Dermis blood vessel endothelial cell (primary cell): ENCODE measurements around the gene EPM2A. TPM values are rescaled to one million over a fixed set of nuclear protein-coding genes. Genes with fewer than 3 reads are reported as not detected.
"Not testable (repeated sequence)": the region's sequence is repeated elsewhere in the genome, so short reads cannot be mapped to it uniquely, and the experiment has no call there.

Experiments used
- DNase-seq: peaks from one replicate; pipeline ENCODE4 v3.0.0; 2010
- total RNA-seq: library from RNA; depleted of rRNA; stranded (reverse); fragments of >200 nt; gene quantifications from 2 replicates; pipeline ENCODE4 v1.2.3, GENCODE V29; 2014

The EPM2A gene
- 5.3 and 6.9 TPM in 2 replicates for total RNA-seq

- DNase-seq = peak; percentile 85
Measured at GRCh38 chr6:145735356-145736165, at the start of gene EPM2A. Gene EPM2A (minus strand): TSS chr6:145735520. CDS start chr6:145735498, 22 bp downstream.

GRCh38 chr6:145784683-145785082, 49.4 kb upstream of the EPM2A start:
- no peak for DNase-seq

GRCh38 chr6:145783796-145784195, 48.5 kb upstream of the EPM2A start:
- DNase-seq = no peak

DNA sequence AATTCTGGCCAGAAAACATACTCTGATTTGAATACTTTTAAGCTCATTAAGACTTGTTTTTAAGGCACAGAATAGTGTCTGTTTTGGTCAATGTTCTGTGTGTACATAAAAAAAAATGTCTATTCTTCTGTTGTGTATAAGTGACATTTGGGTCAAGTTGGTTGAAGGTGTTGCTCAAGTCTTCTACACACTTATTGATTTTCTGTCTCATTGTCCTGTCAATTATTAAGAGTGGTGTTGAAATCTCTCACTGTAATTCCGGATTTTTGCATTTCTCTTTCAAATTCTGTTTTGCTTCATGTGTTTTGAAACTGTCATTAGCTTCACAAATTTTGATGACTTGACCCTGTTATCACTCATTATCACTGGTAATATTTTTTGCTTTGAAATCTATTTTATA, 37.5 kb upstream of the EPM2A start:
- no peak for DNase-seq

- DNase-seq = no peak
Measured at GRCh38 chr6:145765449-145765848, 30.1 kb upstream of the EPM2A start.

- no peak for DNase-seq
Measured at GRCh38 chr6:145763742-145764141, 28.4 kb upstream of the EPM2A start.

DNA sequence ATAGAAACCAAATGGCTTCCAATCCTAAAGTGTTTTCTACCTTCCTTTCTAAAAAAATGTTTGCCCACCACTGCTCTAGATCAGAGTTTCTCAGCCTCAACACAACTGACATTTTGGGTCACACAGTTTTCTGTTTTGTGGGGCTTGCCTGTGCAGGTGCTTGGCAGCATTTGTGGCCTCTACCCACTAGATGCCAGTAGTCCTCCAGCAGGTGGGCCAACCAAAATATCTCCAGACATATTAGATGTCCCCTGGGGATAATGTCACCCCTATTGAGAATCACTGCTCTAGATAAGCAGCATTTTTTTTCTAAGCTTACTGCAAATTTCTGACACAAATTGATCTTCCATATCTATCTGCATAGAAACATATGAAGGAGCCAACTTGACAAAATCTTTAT, 26.3 kb upstream of the EPM2A start:
- no peak for DNase-seq

DNA sequence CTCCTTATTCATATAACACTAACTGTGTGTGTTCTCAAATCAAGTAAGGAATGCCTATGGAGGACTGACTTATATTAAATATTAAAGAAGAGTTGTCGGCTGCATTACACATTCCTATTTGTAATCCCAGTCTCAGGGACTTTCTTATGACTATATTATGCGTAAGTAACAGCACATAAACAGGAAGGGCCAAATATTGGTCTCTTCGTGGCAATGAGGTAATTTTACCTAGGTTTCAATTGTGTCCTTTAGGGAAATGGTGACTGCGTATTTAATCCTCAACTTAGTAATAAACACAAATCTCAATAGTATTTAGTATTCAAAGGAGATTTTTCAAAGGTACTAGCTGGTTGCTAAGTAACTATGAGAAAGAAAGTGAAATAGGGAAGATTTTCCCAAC, 22.8 kb upstream of the EPM2A start:
- peak; percentile 13 for DNase-seq

DNA sequence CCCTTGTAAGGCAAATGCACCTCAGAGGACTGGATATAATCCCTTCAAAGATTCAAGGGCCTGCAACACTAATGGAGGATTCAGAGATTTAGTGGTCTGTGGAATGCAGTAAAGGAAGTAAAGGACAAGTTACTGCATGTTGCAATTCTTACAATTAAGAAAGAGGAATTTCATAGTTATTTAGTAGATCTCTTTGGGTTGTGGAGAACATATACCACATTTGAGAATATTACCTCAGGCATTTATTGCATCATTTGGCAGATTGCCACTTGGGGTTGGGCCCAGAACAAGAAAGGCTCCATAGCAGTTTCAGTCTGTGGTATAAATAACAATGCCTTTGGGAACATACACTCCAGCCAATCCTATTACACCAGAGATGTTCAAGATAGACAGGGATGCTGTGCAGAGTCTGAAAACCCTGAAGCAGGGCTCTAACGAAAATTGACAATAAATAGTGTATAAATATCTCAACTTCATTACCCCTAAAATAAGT, 20.9 kb upstream of the EPM2A start:
- DNase-seq = peak; percentile 63

- DNase-seq = no peak
Measured at GRCh38 chr6:145755682-145756081, 20.4 kb upstream of the EPM2A start.

DNA sequence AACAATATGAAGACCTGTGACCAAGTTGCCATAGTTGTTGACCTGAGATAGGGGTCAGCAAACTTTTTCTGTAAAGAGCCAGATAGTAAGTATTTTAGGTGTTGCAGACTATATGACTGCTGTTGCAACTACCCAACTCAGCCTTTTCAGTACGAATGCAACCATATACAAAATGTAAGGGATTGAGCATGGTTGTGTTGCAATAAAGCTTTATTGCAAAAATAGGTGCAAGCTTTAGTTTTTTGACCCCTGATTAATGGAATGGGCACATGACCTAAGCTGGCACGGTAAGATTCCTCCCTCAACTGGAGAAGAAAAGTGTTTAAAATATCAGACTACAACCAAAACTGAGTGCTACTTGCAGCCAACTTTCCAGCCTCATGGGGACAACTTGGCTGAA, 17.3 kb upstream of the EPM2A start:
- DNase-seq = no peak

GRCh38 chr6:145749632-145750031, 14.3 kb upstream of the EPM2A start:
- peak; percentile 34 for DNase-seq

- DNase-seq = no peak
Measured at GRCh38 chr6:145745861-145746260, 10.5 kb upstream of the EPM2A start.

DNA sequence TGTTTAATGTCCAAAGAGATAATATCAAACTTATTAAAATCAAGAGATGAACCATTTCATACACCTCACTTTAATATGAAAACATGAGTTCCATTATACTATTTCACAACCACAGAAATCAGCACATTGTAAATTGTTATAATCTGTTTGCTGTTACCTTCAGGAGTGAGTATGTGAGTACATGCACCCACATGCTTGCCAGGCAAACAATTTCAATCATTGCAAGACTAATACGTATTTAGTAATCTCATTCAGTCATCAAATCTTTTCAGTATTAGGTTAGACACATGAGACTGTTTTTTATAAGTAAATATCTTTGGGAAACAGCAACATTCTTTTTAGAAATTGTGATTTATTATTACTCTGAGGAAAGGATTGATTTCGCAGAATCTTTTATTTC, 9.3 kb upstream of the EPM2A start:
- DNase-seq = no peak

- DNase-seq = no peak
Measured at GRCh38 chr6:145743332-145743731, 8.0 kb upstream of the EPM2A start.

- not testable (repeated sequence) for DNase-seq
Measured at GRCh38 chr6:145742472-145742871, 7.2 kb upstream of the EPM2A start.

DNA sequence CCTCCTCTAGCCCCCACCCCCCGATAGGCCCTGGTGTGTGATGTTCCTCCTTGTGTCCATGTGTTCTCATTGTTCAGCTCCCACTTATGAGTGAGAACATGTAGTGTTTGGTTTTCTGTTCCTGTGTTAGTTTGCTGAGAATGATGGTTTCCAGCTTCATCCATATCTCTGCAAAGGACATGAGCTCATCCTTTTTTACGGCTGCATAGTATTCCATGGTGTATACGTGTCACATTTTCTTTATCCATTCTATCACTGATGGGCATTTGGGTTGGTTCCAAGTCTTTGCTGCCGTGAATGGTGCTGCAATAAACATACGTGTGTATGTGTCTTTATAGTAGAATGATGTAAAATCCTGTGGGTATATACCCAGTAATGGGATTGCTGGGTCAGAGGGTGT, 4.4 kb upstream of the EPM2A start:
- not testable (repeated sequence) for DNase-seq

- DNase-seq = no peak
Measured at GRCh38 chr6:145738265-145738664, 2.9 kb upstream of the EPM2A start.

DNA sequence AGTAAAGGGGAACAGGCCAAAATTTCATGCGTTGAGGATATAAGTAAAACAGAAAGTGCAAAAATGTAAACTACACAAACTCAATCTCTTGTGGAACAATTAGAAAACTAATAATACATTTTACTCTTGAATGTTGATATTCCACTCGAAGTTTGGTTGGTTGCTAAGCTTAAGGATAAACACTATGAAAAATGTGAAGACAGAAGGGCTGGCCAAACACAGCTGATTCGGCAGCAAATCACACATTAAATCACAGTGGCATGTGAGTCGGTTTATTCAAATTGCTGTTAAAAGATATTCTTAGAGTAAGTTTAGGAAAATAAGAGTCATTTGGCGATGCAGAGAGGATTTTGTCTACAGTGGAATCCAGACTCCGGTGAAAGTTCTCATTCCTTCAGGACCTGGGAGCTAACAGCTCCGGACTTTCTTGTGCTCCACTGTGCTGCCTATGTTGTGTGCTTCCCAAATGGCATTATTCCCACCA, 1.4 kb upstream of the EPM2A start:
- DNase-seq = no peak

GRCh38 chr6:145734486-145735355, 599 bp downstream of the EPM2A start:
- DNase-seq = peak; percentile 91

GRCh38 chr6:145733810-145734209, 1.5 kb downstream of the EPM2A start:
- DNase-seq = no peak

DNA sequence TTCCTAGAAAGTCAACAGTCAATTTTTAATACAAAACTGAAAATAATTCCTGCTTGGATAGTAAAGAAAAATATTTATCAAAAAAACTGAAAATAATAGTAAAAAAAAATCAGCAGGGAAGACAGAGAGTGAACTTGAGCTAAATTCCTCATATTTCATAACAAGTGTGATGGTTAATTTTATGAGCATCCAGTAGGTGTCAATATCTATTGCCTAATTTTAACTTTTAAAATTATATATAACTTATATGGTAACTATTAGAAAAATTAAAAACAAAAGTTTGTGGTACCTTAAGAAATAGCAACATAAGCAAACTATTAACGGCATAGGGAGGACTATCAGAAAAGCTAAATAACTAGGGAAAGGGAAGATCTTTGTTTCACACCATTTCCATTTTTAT, 2.1 kb downstream of the EPM2A start:
- DNase-seq = no peak

GRCh38 chr6:145731447-145731846, 3.9 kb downstream of the EPM2A start:
- DNase-seq = no peak
